Astrocyte of the hippocampus (primary cell): ENCODE results near the gene ALOX5.
"Not testable (repeated sequence)": the region's sequence is repeated elsewhere in the genome, so short reads cannot be mapped to it uniquely, and the experiment has no call there.

Experiments used
- DNase-seq: peaks from one replicate; pipeline ENCODE4 v3.0.0; 2011; ENCODE audit warnings: low read depth, low spot score

ALOX5 gene

DNA sequence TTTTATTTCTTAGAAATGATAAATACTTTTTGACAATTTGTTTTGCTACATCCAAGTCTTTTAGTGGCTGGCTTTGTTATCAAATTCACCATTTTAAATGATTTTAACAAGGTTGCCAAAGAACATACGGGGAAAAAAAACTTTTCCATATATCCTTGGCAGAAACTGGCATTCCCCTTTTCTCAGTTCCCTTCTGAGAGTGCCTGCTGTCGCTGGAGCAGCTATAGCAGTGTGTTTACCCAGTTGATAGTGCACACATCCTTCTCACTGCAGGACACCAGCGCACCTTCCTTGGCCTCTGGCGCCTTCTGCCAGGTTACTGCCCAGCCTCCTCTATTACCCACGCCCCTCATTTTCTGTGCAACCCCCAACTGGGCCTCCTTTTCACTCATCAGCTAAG lies 94.1 kb downstream of the ALOX5 start:
- no peak for DNase-seq

DNA sequence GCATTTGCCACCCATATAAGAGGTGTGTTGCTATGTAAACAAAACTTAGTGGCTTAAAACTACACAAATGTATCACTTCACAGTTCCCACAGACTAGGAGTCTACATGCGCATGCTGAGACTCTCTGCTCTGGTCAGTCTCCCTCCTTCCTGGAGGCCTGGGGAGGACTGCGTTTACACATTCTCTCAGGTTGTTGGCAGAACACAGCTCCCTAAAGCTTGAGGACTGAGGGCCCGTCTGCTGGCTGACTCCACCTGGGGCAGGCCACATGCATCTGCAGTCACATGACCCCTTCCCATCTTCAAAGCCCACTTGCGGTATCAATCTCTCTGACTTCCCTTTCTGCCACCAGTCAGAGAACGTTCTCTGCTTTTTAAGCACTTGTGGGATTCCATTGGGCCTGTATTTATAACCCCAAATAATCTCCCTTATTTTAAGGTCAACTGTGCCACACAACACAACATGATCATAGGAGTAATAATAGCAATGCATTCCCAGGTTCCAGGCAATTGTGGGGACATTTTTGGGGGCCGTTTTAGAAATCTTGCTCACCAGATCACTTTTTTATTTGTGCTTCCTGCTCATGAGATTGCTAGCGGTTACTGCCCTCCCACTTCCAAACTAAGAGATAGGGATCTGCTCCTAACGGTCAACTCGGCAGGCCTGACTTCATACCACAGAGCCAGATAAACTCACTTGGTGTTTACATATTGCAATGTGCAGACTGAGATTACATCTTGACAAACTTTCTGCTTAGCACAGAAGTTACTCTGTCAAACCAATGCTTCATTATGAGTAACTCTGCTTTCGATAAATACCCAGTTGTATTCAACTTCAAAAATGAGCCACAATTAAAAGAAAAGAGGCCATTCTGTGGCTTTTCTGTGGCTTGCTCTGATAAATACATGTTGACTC lies 96.3 kb downstream of the ALOX5 start:
- peak; percentile 61 for DNase-seq

DNA sequence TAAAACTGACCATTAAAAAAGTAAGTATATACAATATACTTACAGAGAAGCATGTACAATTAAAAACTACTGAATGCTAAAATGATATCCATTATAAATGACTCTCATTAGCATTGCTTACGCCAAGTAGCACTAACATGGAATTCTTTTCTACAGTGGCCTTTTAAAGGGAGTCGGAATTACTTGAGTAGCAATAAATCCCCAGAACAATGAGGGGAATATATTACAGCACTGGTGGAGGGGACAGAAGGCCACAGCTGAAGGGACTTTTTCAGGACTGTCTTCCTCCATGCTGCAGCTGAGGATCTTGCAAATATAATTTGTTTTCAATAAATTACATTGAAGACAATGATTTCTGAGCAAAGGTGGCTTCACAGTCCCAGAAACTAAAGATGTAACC lies 97.0 kb downstream of the ALOX5 start:
- DNase-seq = no peak

DNA sequence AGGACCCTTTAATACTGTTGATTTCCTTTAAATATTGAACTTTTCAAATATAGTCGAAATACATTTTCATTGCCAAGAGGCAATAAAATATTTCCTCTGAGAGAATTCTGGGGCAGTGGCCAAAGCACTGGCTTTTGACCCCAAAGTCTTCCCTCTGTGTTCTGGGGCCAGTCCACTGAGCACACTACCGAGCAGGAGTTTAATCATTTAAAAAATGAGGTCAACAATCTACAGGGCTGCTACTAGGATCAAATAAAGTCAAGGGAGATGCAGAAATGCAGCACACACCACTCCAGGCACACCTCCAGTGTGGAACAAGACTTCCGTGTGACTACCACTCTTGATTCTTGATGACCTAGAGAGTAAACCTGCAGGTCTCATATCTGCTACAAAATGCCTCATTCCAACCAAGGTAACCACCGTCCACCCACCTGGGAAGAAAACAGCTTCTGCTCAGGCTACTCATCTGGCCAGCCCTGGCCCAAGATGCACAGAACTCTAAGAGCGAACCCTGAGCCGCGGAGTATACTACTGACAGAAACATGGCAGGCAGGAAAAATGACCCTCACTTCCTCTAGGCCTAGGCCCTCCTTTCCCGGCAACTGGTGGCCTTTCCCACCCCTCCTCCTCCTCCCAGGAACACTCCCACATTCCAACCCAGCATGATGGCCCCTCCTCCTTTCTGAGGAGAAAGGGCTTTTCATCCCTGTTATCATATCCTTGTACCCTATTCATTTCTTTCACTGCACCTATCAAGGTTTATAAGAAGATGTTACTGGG lies 97.7 kb downstream of the ALOX5 start:
- no peak for DNase-seq

DNA sequence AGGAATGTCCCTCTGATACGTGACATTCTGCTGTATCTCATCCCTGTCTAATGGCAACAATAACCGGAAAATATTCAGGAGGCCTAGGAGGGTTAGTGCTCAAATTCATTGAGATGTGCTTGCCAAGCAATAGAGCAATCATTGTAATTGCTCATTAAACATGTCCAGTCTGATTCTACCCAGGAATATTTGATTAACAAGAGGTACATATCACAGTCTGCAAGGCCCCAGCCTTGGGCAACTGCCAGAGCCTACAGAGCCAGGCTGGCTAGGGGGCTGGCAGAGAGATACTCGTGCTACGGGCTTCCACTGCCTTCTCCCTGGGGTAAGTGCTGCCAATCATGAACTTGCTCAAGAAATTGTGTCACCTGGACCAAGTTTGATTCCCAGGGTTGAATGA lies 99.1 kb downstream of the ALOX5 start:
- no peak for DNase-seq

DNA sequence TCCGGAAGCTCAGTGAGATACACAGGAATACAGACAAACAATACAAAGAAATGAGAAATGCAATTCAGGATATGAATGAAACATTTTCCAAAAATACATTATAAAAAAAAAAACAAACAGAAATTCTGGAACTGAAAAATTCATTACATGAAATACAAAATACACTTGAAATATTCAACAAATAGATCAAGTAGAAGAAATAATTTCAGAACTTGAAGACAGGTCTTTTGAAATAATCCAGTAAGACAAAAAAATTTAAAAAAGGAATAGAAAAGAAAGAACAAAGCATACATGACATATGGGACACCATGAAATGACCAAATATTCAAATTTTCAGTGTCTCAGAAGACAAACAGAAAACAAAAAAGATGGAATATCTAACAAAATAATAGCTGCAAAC lies 102.5 kb downstream of the ALOX5 start:
- DNase-seq = no peak

DNA sequence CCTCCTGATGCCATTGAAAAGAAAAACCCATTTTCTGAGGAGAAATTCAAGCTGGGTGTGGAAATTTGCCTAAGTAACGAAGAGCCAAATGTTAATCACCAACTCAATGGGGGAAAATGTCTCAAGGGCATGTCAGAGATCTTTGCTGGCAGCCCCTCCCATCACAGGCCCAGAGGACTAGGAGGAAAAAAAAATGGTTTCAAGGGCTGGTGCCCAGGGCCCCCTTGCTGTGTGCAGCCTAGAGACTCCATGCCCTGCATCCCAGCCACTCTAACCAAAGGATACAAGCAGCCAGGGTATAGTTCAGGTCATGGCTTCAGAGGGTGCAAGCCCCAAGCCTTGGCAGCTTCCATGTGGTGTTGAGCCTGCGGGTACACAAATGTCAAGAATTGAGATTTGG lies 106.3 kb downstream of the ALOX5 start:
- no peak for DNase-seq

DNA sequence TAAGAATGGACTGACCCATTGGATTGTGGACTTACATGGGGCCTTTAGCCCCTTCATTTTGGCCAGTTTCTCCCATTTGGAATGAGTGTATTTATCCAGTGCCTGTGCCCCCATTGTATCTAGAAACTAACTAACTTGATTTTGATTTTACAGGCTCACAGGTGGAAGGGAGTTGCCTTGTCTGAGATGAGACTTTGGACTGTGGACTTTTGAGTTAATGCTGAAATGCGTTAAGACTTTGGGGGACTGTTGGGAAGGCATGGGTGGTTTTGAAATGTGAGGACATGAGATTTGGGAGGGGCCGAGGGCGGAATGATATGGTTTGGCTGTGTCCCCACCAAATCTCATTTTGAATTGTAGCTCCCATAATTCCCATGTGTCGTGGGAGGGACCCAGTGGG lies 107.1 kb downstream of the ALOX5 start:
- not testable (repeated sequence) for DNase-seq

DNA sequence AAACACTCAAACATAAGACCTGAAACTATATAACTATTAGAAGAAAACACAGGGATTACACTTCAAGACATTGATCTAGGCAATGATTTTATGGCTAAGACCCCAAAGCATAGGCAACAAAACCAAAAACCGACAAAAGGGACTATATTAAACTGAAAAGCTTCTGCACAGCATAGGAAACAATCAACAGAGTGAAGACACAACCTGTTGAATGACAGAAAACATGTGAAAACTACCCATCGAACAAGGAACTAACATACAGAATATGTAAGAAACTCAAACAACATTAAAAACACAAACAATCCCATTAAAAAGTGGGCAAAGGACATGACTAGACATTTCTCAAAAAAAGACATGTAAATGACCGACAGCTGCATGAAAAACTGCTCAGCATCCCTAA lies 109.0 kb downstream of the ALOX5 start:
- no peak for DNase-seq

DNA sequence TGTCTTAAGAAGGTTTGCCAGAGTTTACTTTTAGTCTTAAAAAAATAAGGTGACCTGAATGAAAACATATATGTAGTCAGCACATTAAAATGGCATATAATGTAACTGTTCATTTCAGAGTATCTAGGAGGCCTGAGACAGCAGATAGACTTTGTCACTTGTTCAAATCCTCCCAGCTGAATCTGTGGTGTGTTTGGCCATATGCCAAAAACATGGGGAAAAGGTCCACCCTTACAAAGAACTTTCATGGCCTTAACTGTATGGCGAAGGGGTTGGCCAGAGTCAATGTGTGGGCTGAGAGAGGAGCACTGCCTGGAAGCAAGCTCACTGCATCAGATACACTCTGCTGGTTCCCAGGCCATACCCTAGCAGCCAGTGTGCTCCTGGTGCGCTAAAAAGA lies 113.7 kb downstream of the ALOX5 start:
- no peak for DNase-seq

DNA sequence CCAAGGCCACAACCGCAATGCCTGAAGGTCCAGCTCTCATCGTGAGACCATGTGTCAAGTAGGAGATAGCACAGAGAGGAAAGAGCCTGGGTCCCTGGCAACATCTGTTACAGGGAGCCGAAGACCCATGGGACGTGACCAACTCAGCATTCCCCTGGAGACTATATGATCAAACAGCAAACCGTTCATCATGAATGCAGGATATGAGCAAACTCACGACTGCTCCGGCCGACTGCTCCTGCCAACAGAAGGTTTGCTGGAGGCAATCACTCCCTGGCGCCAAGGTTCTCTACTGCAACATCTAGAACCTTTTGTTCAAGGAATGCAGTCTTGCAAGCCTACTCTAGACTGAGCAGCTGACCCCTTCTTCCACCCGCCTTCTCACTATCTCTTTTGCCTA lies 114.3 kb downstream of the ALOX5 start:
- no peak for DNase-seq

DNA sequence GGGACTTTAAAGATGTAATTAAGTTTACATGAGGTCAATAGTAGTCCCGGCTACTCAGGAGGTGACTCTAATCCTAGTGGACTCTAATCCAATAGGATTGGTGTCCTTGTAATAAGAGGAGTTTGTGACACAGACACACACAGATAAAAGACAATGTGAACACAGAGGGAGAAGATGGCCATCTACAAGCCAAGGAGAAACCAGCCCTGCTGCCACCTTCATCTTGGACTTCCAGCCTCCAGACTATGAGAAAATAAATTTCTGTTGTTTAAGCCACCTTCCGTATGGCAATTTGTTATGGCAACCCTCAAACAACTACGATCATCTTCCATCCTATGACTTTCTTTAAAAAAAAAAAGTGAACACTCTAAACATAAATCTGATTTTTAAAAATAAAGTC lies 116.3 kb downstream of the ALOX5 start:
- no peak for DNase-seq

DNA sequence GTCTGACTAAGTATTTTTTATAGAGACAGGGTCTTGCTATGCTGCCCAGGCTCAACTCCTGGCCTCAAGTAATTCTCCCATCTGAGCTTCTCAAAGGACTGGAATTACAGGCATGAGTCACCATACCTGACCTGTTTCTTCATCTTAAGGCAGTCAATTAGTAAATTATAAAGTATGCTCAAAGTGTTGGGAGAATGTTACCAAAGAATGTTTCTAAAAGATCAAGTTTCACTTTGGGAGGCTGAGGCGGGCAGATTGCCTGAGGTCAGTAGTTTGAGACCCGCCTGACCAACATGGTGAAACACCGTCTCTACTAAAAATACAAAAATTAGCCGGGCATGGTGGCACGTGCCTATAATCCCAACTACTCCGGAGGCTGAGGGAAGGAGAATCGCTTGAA lies 117.0 kb downstream of the ALOX5 start:
- DNase-seq = no peak
